Mesenchymal stem cell (in vitro differentiated cells and primary cell): ENCODE data around the gene TFR2.
A peak's percentile ranks its signal among the peaks of the same experiment; 100 is the strongest.

ENCODE experiments used
- DNase-seq: peaks from one replicate; pipeline ENCODE4 v3.0.0-alpha.2; 2013
- H2AFZ ChIP-seq: one replicate; pipeline ENCODE4 v1.6.1; 2013; ENCODE audit warnings: low read depth, mild to moderate bottlenecking, control low read depth, inconsistent platforms, low read length, moderate library complexity
- H2AK5ac ChIP-seq: 2 replicates; pipeline ENCODE4 v1.6.1; 2013; ENCODE audit warnings: low read length, moderate library complexity, mild to moderate bottlenecking, inconsistent platforms; ENCODE audit not compliant: severe bottlenecking
- H2BK120ac ChIP-seq: one replicate; pipeline ENCODE4 v1.6.1; 2013; ENCODE audit warnings: low read depth, mild to moderate bottlenecking, inconsistent platforms, low read length, moderate library complexity
- H2BK12ac ChIP-seq, 2 experiments: one replicate each; pipeline ENCODE4 v1.6.1; 2013; ENCODE audit warnings: inconsistent platforms in 2 of 2, low read length in 2 of 2, mild to moderate bottlenecking in 2 of 2, moderate library complexity in 2 of 2, control low read depth in 1 of 2
- H2BK15ac ChIP-seq: one replicate; pipeline ENCODE4 v1.6.1; 2013; ENCODE audit warnings: mild to moderate bottlenecking, low read depth, inconsistent platforms; ENCODE audit not compliant: poor library complexity, severe bottlenecking
- H2BK5ac ChIP-seq: 2 replicates; pipeline ENCODE4 v1.6.1; 2013; ENCODE audit warnings: low read depth, mild to moderate bottlenecking, low read length, control low read depth, inconsistent platforms; ENCODE audit not compliant: poor library complexity, severe bottlenecking
- H3K14ac ChIP-seq, 2 experiments: one replicate each; pipeline ENCODE4 v1.6.1; 2013; ENCODE audit warnings: inconsistent platforms in 2 of 2, low read length in 2 of 2, control low read depth in 1 of 2, mild to moderate bottlenecking in 1 of 2, moderate library complexity in 1 of 2
- H3K18ac ChIP-seq, 2 experiments: one replicate each; pipeline ENCODE4 v1.6.1; 2013; ENCODE audit warnings: inconsistent platforms in 2 of 2, low read length in 2 of 2, control low read depth in 1 of 2, low read depth in 1 of 2, mild to moderate bottlenecking in 1 of 2
- H3K23ac ChIP-seq, 2 experiments: one replicate each; pipeline ENCODE4 v1.6.1; 2013; ENCODE audit warnings: inconsistent platforms in 2 of 2, low read length in 2 of 2, mild to moderate bottlenecking in 2 of 2, moderate library complexity in 2 of 2, control low read depth in 1 of 2
- H3K27ac ChIP-seq: 2 replicates; pipeline ENCODE4 v1.5.1; 2013; ENCODE audit warnings: mild to moderate bottlenecking, moderate library complexity, low read length, control low read depth, inconsistent platforms; ENCODE audit not compliant: poor library complexity, severe bottlenecking
- H3K27me3 ChIP-seq, 2 experiments: 2 replicates each; pipeline versions ENCODE4 v1.6.1 to v1.7.0; 2013; ENCODE audit warnings: low read length in 2 of 2, mild to moderate bottlenecking in 2 of 2, moderate library complexity in 2 of 2, control low read depth in 1 of 2, inconsistent platforms in 1 of 2; ENCODE audit not compliant: control insufficient read depth in 1 of 2, insufficient read depth in 1 of 2
- H3K36me3 ChIP-seq, 2 experiments: 2 replicates each; pipeline versions ENCODE4 v1.6.1 to v1.7.0; 2013; ENCODE audit warnings: low read length in 2 of 2, control low read depth in 1 of 2, inconsistent platforms in 1 of 2, low read depth in 1 of 2, mild to moderate bottlenecking in 1 of 2; ENCODE audit not compliant: insufficient read depth in 2 of 2, control insufficient read depth in 1 of 2
- H3K4ac ChIP-seq, 2 experiments: one replicate each; pipeline ENCODE4 v1.6.1; 2013; ENCODE audit warnings: inconsistent platforms in 2 of 2, low read length in 2 of 2, mild to moderate bottlenecking in 2 of 2, moderate library complexity in 2 of 2, control low read depth in 1 of 2, low read depth in 1 of 2
- H3K4me1 ChIP-seq: 2 replicates; pipeline ENCODE4 v1.6.1; 2013; ENCODE audit warnings: low read depth, low read length, control low read depth; ENCODE audit not compliant: control insufficient read depth, insufficient read depth
- H3K4me2 ChIP-seq: 2 replicates; pipeline ENCODE4 v1.6.1; 2013; ENCODE audit warnings: low read length, mild to moderate bottlenecking, inconsistent platforms; ENCODE audit not compliant: poor library complexity, severe bottlenecking
- H3K4me3 ChIP-seq, 2 experiments: 2 replicates each; pipeline versions ENCODE4 v1.5.1 to v1.7.0; 2013; ENCODE audit warnings: low read length in 2 of 2, mild to moderate bottlenecking in 2 of 2, control low read depth in 1 of 2, low read depth in 1 of 2; ENCODE audit not compliant: insufficient read depth in 1 of 2
- H3K79me1 ChIP-seq: replicated peaks from 2 replicates; pipeline ENCODE4 v1.6.1; 2013; ENCODE audit warnings: mild to moderate bottlenecking, control low read depth, low read length, inconsistent platforms; ENCODE audit not compliant: poor library complexity, severe bottlenecking
- H3K9ac ChIP-seq: 2 replicates; pipeline ENCODE4 v1.7.0; 2013; ENCODE audit warnings: mild to moderate bottlenecking, low read length, moderate library complexity
- H3K9me3 ChIP-seq: 2 replicates; pipeline ENCODE4 v1.7.0; 2013; ENCODE audit warnings: mild to moderate bottlenecking, low read length; ENCODE audit not compliant: control insufficient read depth
- H4K8ac ChIP-seq: one replicate; pipeline ENCODE4 v1.6.1; 2013; ENCODE audit warnings: inconsistent platforms, mild to moderate bottlenecking, low read length, moderate library complexity
- H4K91ac ChIP-seq: one replicate; pipeline ENCODE4 v1.6.1; 2013; ENCODE audit warnings: mild to moderate bottlenecking, low read length, inconsistent platforms
- WGBS: methylation state at CpG from one replicate; pipeline ENCODE4 v1.1.7; 2013; ENCODE audit warnings: mixed read lengths; 5-methylcytosine and 5-hydroxymethylcytosine counted together

The TFR2 gene

GRCh38 chr7:100582650-100583049 lies 58.7 kb downstream of the TFR2 start:
- WGBS: 80% methylated on average over 11 of the region's 11 CpGs
- Histone ChIP-seq H3K9ac (peak overlapping the region; percentile 65), H4K8ac (peak overlapping the region; percentile 74), H3K36me3 (peaks cover 48 to 54% of the 10 kb centered on the region in 2 experiments), H2BK15ac (peak overlapping the region; percentile 49), H2AFZ (no peak overlapping the region), H3K23ac (no peak overlapping the region), H3K14ac (peak overlapping the region in 1 of 2 experiments; percentile 14), H3K4me1 (peaks cover 29% of the 10 kb centered on the region), H2BK12ac (peak overlapping the region; percentile 7 to 65), H3K4ac (peak overlapping the region; percentile 75 to 76), H2BK5ac (no peak overlapping the region), H3K4me3 (no peak overlapping the region), H3K27me3 (no peaks in the 10 kb centered on the region), H2BK120ac (peak overlapping the region; percentile 69), H3K9me3 (no peaks in the 10 kb centered on the region), H3K79me1 (peaks cover 31% of the 10 kb centered on the region), H2AK5ac (no peak overlapping the region), H3K18ac (peak overlapping the region; percentile 13 to 17), H3K4me2 (no peak overlapping the region), H3K27ac (peak overlapping the region; percentile 96), H4K91ac (peak overlapping the region; percentile 74)
- no peak for DNase-seq

- H3K4me1 ChIP-seq: peaks cover 29% of the 10 kb centered on the region
- no peak overlapping the region for H2BK5ac ChIP-seq
Observed at GRCh38 chr7:100582041-100582579, 59.2 kb downstream of the TFR2 start.

GRCh38 chr7:100580466-100581283 lies 60.7 kb downstream of the TFR2 start:
- H3K14ac ChIP-seq: no peak overlapping the region
- no peak for DNase-seq
- H2AK5ac ChIP-seq: no peak overlapping the region
- peak overlapping the region; percentile 61 for H4K8ac ChIP-seq
- H3K27ac ChIP-seq: no peak overlapping the region
- H2AFZ ChIP-seq: no peak overlapping the region
- H3K4ac ChIP-seq: no peak overlapping the region
- peaks cover 35% of the 10 kb centered on the region for H3K79me1 ChIP-seq
- peaks cover 31% of the 10 kb centered on the region for H3K4me1 ChIP-seq
- H3K23ac ChIP-seq: no peak overlapping the region
- H3K4me2 ChIP-seq: no peak overlapping the region
- no peak overlapping the region for H2BK15ac ChIP-seq
- H3K27me3 ChIP-seq: no peaks in the 10 kb centered on the region
- no peak overlapping the region for H3K18ac ChIP-seq
- WGBS: 95% methylated on average over 11 of the region's 11 CpGs
- H3K4me3 ChIP-seq: no peak overlapping the region
- H4K91ac ChIP-seq: no peak overlapping the region
- H2BK5ac ChIP-seq: no peak overlapping the region
- no peak overlapping the region for H2BK12ac ChIP-seq
- H3K9ac ChIP-seq: no peak overlapping the region
- no peaks in the 10 kb centered on the region for H3K9me3 ChIP-seq
- H2BK120ac ChIP-seq: no peak overlapping the region
- peaks cover 63 to 74% of the 10 kb centered on the region in 2 experiments for H3K36me3 ChIP-seq

More at GRCh38 chr7:100582041-100582579, 59.2 kb downstream of the TFR2 start:
- Histone ChIP-seq H2AK5ac (no peak overlapping the region), H3K27me3 (no peaks in the 10 kb centered on the region), H3K9me3 (no peaks in the 10 kb centered on the region), H3K4me3 (no peak overlapping the region), H3K4ac (peak overlapping the region; percentile 34 to 42), H2AFZ (no peak overlapping the region), H3K4me2 (no peak overlapping the region), H2BK12ac (peak overlapping the region; percentile 7 to 65), H4K8ac (peak overlapping the region; percentile 74), H3K79me1 (peaks cover 34% of the 10 kb centered on the region), H3K14ac (peak overlapping the region in 1 of 2 experiments; percentile 14), H3K9ac (no peak overlapping the region), H4K91ac (no peak overlapping the region), H3K18ac (peak overlapping the region; percentile 13 to 38), H3K23ac (peak overlapping the region in 1 of 2 experiments; percentile 16), H3K27ac (no peak overlapping the region), H2BK120ac (no peak overlapping the region), H3K36me3 (peaks cover 52 to 60% of the 10 kb centered on the region in 2 experiments), H2BK15ac (peak overlapping the region; percentile 26)
- no peak for DNase-seq
- 94% methylated on average over 14 of the region's 20 CpGs for WGBS
